Activated CD8-positive, alpha-beta T cell treated with anti-CD3 and anti-CD28 coated beads for 36 hours (primary cell): ENCODE measurements around the gene LEMD1. TPM values are rescaled to one million over a fixed set of nuclear protein-coding genes. Genes with fewer than 3 reads are reported as not detected.

Source experiments
- ATAC-seq: fragments of 200-7000 bp; cut with Tn5 transposase; one replicate; pipeline ENCODE4 v1.10.0; 2021; ENCODE audit warnings: mild to moderate bottlenecking, moderate library complexity
- CTCF ChIA-PET: fragments of 350-600 bp; sonication (Branson Sonifier 250); formaldehyde crosslinking; loops from one replicate; lab custom pipeline; 2021; ENCODE audit warnings: antibody characterized with exemption; lab: Charles Lee
- POLR2A ChIA-PET: fragments of 350-600 bp; sonication (Branson Sonifier 250); formaldehyde crosslinking; loops from one replicate; lab custom pipeline; 2021; ENCODE audit warnings: antibody characterized with exemption; lab: Charles Lee
- DNase-seq: peaks from one replicate; pipeline ENCODE4 v3.0.0-alpha.2; 2020
- H3K27ac Mint-ChIP-seq: one replicate; pipeline ENCODE4 v1.8.0; 2021; ENCODE audit warnings: mild to moderate bottlenecking, mixed read lengths
- H3K27me3 Mint-ChIP-seq: one replicate; pipeline ENCODE4 v1.8.0; 2021; ENCODE audit warnings: mixed read lengths
- H3K36me3 Mint-ChIP-seq: one replicate; pipeline ENCODE4 v1.8.0; 2021; ENCODE audit warnings: low read depth, mixed read lengths
- H3K4me1 Mint-ChIP-seq: one replicate; pipeline ENCODE4 v1.8.0; 2021; ENCODE audit warnings: low read depth, mixed read lengths
- H3K4me3 Mint-ChIP-seq: one replicate; pipeline ENCODE4 v1.8.0; 2021; ENCODE audit warnings: mild to moderate bottlenecking, moderate library complexity, mixed read lengths
- H3K9me3 Mint-ChIP-seq: one replicate; pipeline ENCODE4 v1.8.0; 2021; ENCODE audit warnings: mixed read lengths
- intact Hi-C: fragments of 100-400 bp; cut with micrococcal nuclease; formaldehyde crosslinking; loops from one replicate; pipeline ENCODE4 v1.10.0; 2022
- total RNA-seq, 2 experiments: library from RNA; stranded (reverse); gene quantifications; one replicate each; pipeline ENCODE4 v1.2.3, GENCODE V29; 2021
- TF ChIP-seq, protein P1 (sequence below): fragments of 200-600 bp; IDR thresholded peaks from one replicate; pipeline ENCODE4 v1.8.0; 2022; ENCODE audit warnings: antibody characterized with exemption, mild to moderate bottlenecking

Gene LEMD1
- total RNA-seq, 2 experiments from 2014 or later = 0.58 to 0.81 TPM

DNA sequence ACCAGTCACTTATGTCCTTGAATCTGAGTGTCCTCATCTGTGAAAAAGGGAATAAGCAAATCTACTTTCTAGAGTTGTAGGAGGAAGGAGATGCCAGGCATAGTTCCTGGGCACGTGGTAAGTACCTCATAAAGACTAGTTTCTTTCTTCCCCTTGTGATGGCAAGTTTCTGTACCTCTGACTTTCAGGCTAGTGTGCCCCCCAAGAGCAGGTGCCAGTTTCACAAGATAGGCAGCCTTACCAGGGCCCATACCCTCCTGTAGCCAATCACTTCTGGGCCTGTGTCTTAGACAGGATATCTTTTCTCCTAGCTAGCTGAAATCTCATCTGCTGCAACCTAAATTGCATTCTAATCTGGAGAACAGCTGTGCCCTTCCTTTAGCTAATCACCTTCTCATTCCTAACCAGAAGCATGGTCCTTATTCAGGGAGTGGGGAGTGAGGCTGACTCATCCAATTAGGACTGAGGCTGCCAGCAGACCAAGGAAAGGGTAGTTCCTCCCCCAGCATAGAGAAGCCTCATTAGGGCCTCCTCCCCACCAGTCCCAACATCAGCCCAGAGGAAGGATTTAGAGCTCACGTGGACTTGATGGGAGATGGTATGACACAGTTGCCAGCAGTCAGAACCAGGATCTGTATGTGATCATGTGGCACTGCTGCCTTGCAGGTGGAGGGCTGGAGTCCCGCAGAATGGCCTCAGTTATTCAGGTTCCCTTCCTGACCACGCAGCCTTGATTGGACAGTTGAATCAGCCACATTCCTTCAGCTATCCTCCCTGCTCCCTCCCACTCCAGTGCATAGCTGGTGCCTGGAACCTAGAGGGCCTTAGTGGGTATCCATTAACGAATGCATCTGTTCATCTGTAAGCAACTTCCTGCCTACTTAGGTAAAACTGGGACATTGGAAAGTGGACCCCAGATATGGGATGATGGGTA, 73.0 kb downstream of the LEMD1 start:
- Mint-ChIP-seq H3K27ac (no peak overlapping the region), H3K4me1 (peaks cover 6% of the 10 kb centered on the region), H3K9me3 (no peaks in the 10 kb centered on the region), H3K27me3 (peaks cover 27% of the 10 kb centered on the region), H3K4me3 (no peak overlapping the region), H3K36me3 (no peaks in the 10 kb centered on the region)
- DNase-seq = no peak
- ChIA-PET POLR2A (interaction anchor here (0.9 kb wide), 1 partner anchor 13 kb away, joined by 3 read pairs; no protein-coding TSS in a partner anchor), CTCF (interaction anchor here (0.9 to 2.8 kb wide), 8 partner anchors 14 to 178 kb away, joined by 3 to 15 read pairs (median 6); no protein-coding TSS in a partner anchor)
- TF ChIP-seq, protein P1, sequence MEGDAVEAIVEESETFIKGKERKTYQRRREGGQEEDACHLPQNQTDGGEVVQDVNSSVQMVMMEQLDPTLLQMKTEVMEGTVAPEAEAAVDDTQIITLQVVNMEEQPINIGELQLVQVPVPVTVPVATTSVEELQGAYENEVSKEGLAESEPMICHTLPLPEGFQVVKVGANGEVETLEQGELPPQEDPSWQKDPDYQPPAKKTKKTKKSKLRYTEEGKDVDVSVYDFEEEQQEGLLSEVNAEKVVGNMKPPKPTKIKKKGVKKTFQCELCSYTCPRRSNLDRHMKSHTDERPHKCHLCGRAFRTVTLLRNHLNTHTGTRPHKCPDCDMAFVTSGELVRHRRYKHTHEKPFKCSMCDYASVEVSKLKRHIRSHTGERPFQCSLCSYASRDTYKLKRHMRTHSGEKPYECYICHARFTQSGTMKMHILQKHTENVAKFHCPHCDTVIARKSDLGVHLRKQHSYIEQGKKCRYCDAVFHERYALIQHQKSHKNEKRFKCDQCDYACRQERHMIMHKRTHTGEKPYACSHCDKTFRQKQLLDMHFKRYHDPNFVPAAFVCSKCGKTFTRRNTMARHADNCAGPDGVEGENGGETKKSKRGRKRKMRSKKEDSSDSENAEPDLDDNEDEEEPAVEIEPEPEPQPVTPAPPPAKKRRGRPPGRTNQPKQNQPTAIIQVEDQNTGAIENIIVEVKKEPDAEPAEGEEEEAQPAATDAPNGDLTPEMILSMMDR = no peak
- ATAC-seq = no peak
- intact Hi-C loops = no loop called here

DNA sequence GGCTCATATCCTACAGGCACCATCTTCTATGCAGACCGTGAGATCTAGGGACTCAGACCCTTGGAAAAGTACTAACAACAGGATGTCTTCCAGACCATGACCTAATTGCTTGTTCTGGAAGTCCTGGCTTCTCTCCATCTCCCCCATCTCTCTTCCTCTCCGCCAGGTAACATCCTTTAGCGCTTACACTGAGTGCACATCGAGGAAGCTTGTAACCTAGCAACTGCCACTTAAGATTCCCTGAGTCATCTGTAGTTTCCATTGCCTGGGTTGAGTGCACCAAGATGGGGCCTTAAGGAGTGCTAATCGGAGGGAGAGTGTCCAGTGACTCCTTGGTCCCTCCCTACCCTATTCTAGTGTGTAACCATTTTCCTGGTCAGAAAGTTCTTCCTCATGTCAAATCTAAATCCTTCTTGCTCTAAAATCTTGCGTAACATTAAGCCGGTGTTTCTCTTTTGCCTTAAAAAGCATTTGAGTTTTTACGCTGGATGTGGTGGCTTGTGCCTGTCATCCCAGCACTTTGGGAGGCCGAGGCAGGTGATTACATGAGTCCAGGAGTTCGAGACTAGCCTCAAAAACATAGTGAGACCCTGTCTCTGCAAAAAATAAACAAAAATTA, 74.8 kb downstream of the LEMD1 start:
- Mint-ChIP-seq H3K4me3 (no peak overlapping the region), H3K27me3 (peaks cover 39% of the 10 kb centered on the region), H3K4me1 (peaks cover 6% of the 10 kb centered on the region), H3K27ac (no peak overlapping the region), H3K9me3 (no peaks in the 10 kb centered on the region), H3K36me3 (no peaks in the 10 kb centered on the region)
- CTCF ChIA-PET = interaction anchor here (0.6 to 2.2 kb wide), 3 partner anchors 10 to 190 kb away, joined by 3 to 9 read pairs (median 7); no protein-coding TSS in a partner anchor
- POLR2A ChIA-PET = no interaction called here
- TF ChIP-seq, protein P1 = no peak
- no peak for DNase-seq
- ATAC-seq = no peak
- intact Hi-C loops = no loop called here

DNA sequence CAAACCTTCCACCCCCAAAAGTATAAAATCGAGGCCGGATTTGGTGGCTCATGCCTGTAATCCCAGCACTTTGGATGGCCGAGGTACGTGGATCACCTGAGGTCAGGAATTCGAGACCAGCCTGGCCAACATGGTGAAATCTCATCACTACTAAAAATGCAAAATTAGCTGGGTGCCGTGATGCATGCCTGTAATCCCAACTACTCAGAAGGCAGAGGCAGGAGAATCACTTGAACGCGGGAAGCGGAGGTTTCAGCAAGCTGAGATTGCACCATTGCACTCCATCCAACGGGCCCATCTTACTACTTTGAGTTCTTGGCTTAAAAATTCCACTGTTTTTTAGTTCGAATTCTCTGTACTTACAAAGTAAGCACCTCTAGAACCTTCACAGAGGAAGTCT, 76.1 kb downstream of the LEMD1 start:
- Mint-ChIP-seq H3K4me3 (no peak overlapping the region), H3K27ac (no peak overlapping the region), H3K9me3 (no peaks in the 10 kb centered on the region), H3K27me3 (peaks cover 42% of the 10 kb centered on the region), H3K4me1 (peaks cover 6% of the 10 kb centered on the region), H3K36me3 (no peaks in the 10 kb centered on the region)
- CTCF ChIA-PET = interaction anchor here (0.9 to 3.6 kb wide), 5 partner anchors 8 to 141 kb away, joined by 3 to 23 read pairs (median 5); no protein-coding TSS in a partner anchor
- TF ChIP-seq, protein P1 = no peak
- DNase-seq (no peak), ATAC-seq (no peak)
- POLR2A ChIA-PET = no interaction called here
- intact Hi-C loops = no loop called here

- Mint-ChIP-seq H3K4me1 (peaks cover 11% of the 10 kb centered on the region), H3K27me3 (peaks cover 42% of the 10 kb centered on the region), H3K4me3 (peak overlapping the region; percentile 35), H3K27ac (no peak overlapping the region), H3K36me3 (no peaks in the 10 kb centered on the region), H3K9me3 (no peaks in the 10 kb centered on the region)
- intact Hi-C loops = no loop called here
- ChIA-PET CTCF (interaction anchor here (1.3 to 3.6 kb wide), 4 partner anchors 9 to 143 kb away, joined by 4 to 23 read pairs (median 5); no protein-coding TSS in a partner anchor), POLR2A (no interaction called here)
- TF ChIP-seq, protein P1 = no peak
- ATAC-seq (peak; percentile 77), DNase-seq (peak; percentile 65)
These were observed 77.6 kb downstream of the LEMD1 start for GRCh38 chr1:205344066-205344928.
